DMS153 treated with DMSO at 0.1 percent for 48 hours (cell line): ENCODE data around the gene VEGFA.

Experiments
- DNase-seq: peaks from one replicate; lab custom pipeline; 2025; ENCODE audit not compliant: unreplicated experiment; lab: John Stamatoyannopoulos, UW

Gene VEGFA

GRCh38 chr6:43771858-43772680 lies 2.1 kb downstream of the VEGFA start:
- no peak for DNase-seq

GRCh38 chr6:43772681-43773049 lies 2.7 kb downstream of the VEGFA start:
- DNase-seq: no peak

- DNase-seq: peak; percentile 21
Measured at GRCh38 chr6:43773050-43773979, 3.3 kb downstream of the VEGFA start.

- DNase-seq: no peak
Measured at GRCh38 chr6:43773980-43774775, 4.2 kb downstream of the VEGFA start.

- DNase-seq: peak; percentile 28
Measured at GRCh38 chr6:43774776-43775534, 4.9 kb downstream of the VEGFA start.

GRCh38 chr6:43775535-43775885 lies 5.5 kb downstream of the VEGFA start:
- no peak for DNase-seq

- DNase-seq: no peak
Measured at GRCh38 chr6:43776115-43776798, 6.2 kb downstream of the VEGFA start.

GRCh38 chr6:43776799-43777776 lies 7.1 kb downstream of the VEGFA start:
- DNase-seq: no peak

- DNase-seq: no peak
Measured at GRCh38 chr6:43778131-43778855, 8.3 kb downstream of the VEGFA start.

GRCh38 chr6:43778976-43779851 lies 9.2 kb downstream of the VEGFA start:
- no peak for DNase-seq

GRCh38 chr6:43779852-43780236 lies 9.8 kb downstream of the VEGFA start:
- no peak for DNase-seq

- DNase-seq: no peak
Measured at GRCh38 chr6:43780293-43780692, 10.3 kb downstream of the VEGFA start.

- DNase-seq: no peak
Measured at GRCh38 chr6:43780941-43781928, 11.2 kb downstream of the VEGFA start.

GRCh38 chr6:43781941-43782704 lies 12.1 kb downstream of the VEGFA start:
- DNase-seq: no peak

GRCh38 chr6:43782764-43783513 lies 12.9 kb downstream of the VEGFA start:
- DNase-seq: no peak
